Mesenchymal stem cell (in vitro differentiated cells and primary cell): Measurements from ENCODE around the gene LRP1.

Experiments
- DNase-seq: peaks from one replicate; pipeline ENCODE4 v3.0.0-alpha.2; 2013
- H2AFZ ChIP-seq: one replicate; pipeline ENCODE4 v1.6.1; 2013; ENCODE audit warnings: low read depth, mild to moderate bottlenecking, control low read depth, inconsistent platforms, low read length, moderate library complexity
- H2AK5ac ChIP-seq: 2 replicates; pipeline ENCODE4 v1.6.1; 2013; ENCODE audit warnings: low read length, moderate library complexity, mild to moderate bottlenecking, inconsistent platforms; ENCODE audit not compliant: severe bottlenecking
- H2BK120ac ChIP-seq: one replicate; pipeline ENCODE4 v1.6.1; 2013; ENCODE audit warnings: low read depth, mild to moderate bottlenecking, inconsistent platforms, low read length, moderate library complexity
- H2BK12ac ChIP-seq, 2 experiments: one replicate each; pipeline ENCODE4 v1.6.1; 2013; ENCODE audit warnings: inconsistent platforms in 2 of 2, low read length in 2 of 2, mild to moderate bottlenecking in 2 of 2, moderate library complexity in 2 of 2, control low read depth in 1 of 2
- H2BK15ac ChIP-seq: one replicate; pipeline ENCODE4 v1.6.1; 2013; ENCODE audit warnings: mild to moderate bottlenecking, low read depth, inconsistent platforms; ENCODE audit not compliant: poor library complexity, severe bottlenecking
- H2BK5ac ChIP-seq: 2 replicates; pipeline ENCODE4 v1.6.1; 2013; ENCODE audit warnings: low read depth, mild to moderate bottlenecking, low read length, control low read depth, inconsistent platforms; ENCODE audit not compliant: poor library complexity, severe bottlenecking
- H3K14ac ChIP-seq, 2 experiments: one replicate each; pipeline ENCODE4 v1.6.1; 2013; ENCODE audit warnings: inconsistent platforms in 2 of 2, low read length in 2 of 2, control low read depth in 1 of 2, mild to moderate bottlenecking in 1 of 2, moderate library complexity in 1 of 2
- H3K18ac ChIP-seq, 2 experiments: one replicate each; pipeline ENCODE4 v1.6.1; 2013; ENCODE audit warnings: inconsistent platforms in 2 of 2, low read length in 2 of 2, control low read depth in 1 of 2, low read depth in 1 of 2, mild to moderate bottlenecking in 1 of 2
- H3K23ac ChIP-seq, 2 experiments: one replicate each; pipeline ENCODE4 v1.6.1; 2013; ENCODE audit warnings: inconsistent platforms in 2 of 2, low read length in 2 of 2, mild to moderate bottlenecking in 2 of 2, moderate library complexity in 2 of 2, control low read depth in 1 of 2
- H3K27ac ChIP-seq: 2 replicates; pipeline ENCODE4 v1.5.1; 2013; ENCODE audit warnings: mild to moderate bottlenecking, moderate library complexity, low read length, control low read depth, inconsistent platforms; ENCODE audit not compliant: poor library complexity, severe bottlenecking
- H3K27me3 ChIP-seq, 2 experiments: 2 replicates each; pipeline versions ENCODE4 v1.6.1 to v1.7.0; 2013; ENCODE audit warnings: low read length in 2 of 2, mild to moderate bottlenecking in 2 of 2, moderate library complexity in 2 of 2, control low read depth in 1 of 2, inconsistent platforms in 1 of 2; ENCODE audit not compliant: control insufficient read depth in 1 of 2, insufficient read depth in 1 of 2
- H3K36me3 ChIP-seq, 2 experiments: 2 replicates each; pipeline versions ENCODE4 v1.6.1 to v1.7.0; 2013; ENCODE audit warnings: low read length in 2 of 2, control low read depth in 1 of 2, inconsistent platforms in 1 of 2, low read depth in 1 of 2, mild to moderate bottlenecking in 1 of 2; ENCODE audit not compliant: insufficient read depth in 2 of 2, control insufficient read depth in 1 of 2
- H3K4ac ChIP-seq, 2 experiments: one replicate each; pipeline ENCODE4 v1.6.1; 2013; ENCODE audit warnings: inconsistent platforms in 2 of 2, low read length in 2 of 2, mild to moderate bottlenecking in 2 of 2, moderate library complexity in 2 of 2, control low read depth in 1 of 2, low read depth in 1 of 2
- H3K4me1 ChIP-seq: 2 replicates; pipeline ENCODE4 v1.6.1; 2013; ENCODE audit warnings: low read depth, low read length, control low read depth; ENCODE audit not compliant: control insufficient read depth, insufficient read depth
- H3K4me2 ChIP-seq: 2 replicates; pipeline ENCODE4 v1.6.1; 2013; ENCODE audit warnings: low read length, mild to moderate bottlenecking, inconsistent platforms; ENCODE audit not compliant: poor library complexity, severe bottlenecking
- H3K4me3 ChIP-seq, 2 experiments: 2 replicates each; pipeline versions ENCODE4 v1.5.1 to v1.7.0; 2013; ENCODE audit warnings: low read length in 2 of 2, mild to moderate bottlenecking in 2 of 2, control low read depth in 1 of 2, low read depth in 1 of 2; ENCODE audit not compliant: insufficient read depth in 1 of 2
- H3K79me1 ChIP-seq: replicated peaks from 2 replicates; pipeline ENCODE4 v1.6.1; 2013; ENCODE audit warnings: mild to moderate bottlenecking, control low read depth, low read length, inconsistent platforms; ENCODE audit not compliant: poor library complexity, severe bottlenecking
- H3K9ac ChIP-seq: 2 replicates; pipeline ENCODE4 v1.7.0; 2013; ENCODE audit warnings: mild to moderate bottlenecking, low read length, moderate library complexity
- H3K9me3 ChIP-seq: 2 replicates; pipeline ENCODE4 v1.7.0; 2013; ENCODE audit warnings: mild to moderate bottlenecking, low read length; ENCODE audit not compliant: control insufficient read depth
- H4K8ac ChIP-seq: one replicate; pipeline ENCODE4 v1.6.1; 2013; ENCODE audit warnings: inconsistent platforms, mild to moderate bottlenecking, low read length, moderate library complexity
- H4K91ac ChIP-seq: one replicate; pipeline ENCODE4 v1.6.1; 2013; ENCODE audit warnings: mild to moderate bottlenecking, low read length, inconsistent platforms
- WGBS: methylation state at CpG from one replicate; pipeline ENCODE4 v1.1.7; 2013; ENCODE audit warnings: mixed read lengths; 5-methylcytosine and 5-hydroxymethylcytosine counted together

Gene LRP1

DNA sequence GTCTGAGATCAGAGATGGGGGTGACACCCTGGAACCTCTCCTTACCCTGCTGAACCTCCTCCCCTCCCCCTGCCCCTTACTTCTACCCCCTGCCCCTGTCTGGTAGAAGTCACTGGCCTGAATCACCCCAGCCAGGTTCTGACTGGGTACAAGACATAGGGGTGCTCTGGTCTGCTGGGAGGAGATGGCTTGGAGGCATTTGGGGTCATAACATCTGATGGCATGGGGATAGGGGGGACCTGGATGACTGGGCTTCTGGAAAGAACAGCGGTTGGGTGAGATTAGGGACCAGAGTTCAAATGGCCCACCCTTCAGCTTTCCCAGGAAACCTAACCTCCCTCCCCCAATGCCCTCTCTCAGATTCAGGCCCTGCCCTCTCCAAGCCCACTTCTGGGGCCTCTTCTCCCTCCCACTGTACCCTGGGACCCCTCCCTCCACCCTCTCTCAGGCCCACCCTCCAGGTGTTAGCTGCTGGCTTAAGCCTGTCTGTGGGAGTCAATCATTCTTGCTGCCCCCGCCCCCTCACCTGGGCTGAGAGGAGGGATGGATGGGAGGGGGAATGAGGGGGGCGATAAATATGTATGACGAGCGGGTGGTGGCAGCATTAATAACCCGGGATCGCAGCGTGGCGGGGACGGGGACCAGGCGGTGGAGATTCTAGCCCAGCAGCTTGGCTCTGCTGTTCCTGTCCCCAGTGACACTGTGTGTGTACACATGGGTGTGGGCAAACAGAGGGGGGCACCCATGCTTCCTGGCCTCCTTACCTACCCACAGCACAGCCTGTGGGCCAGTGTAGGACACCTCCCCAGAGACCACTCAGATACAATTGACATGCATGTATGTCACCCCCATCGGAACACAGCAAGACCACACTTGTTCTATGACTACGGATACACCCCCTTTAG is 94.3 kb downstream of the LRP1 start:
- H2AK5ac ChIP-seq, result no peak overlapping the region
- no peak overlapping the region for H3K27ac ChIP-seq
- no peak overlapping the region for H2BK120ac ChIP-seq
- H2BK5ac ChIP-seq, result no peak overlapping the region
- H3K18ac ChIP-seq, result no peak overlapping the region
- no peak overlapping the region for H3K4me2 ChIP-seq
- no peak overlapping the region for H3K4me3 ChIP-seq
- WGBS, result 57% methylated on average over 8 of the region's 13 CpGs
- H3K79me1 ChIP-seq, result no peaks in the 10 kb centered on the region
- H3K27me3 ChIP-seq, result peaks cover 45 to 98% of the 10 kb centered on the region in 2 experiments
- H4K8ac ChIP-seq, result no peak overlapping the region
- H2BK12ac ChIP-seq, result no peak overlapping the region
- no peak for DNase-seq
- H3K9ac ChIP-seq, result no peak overlapping the region
- H3K9me3 ChIP-seq, result no peaks in the 10 kb centered on the region
- H3K14ac ChIP-seq, result no peak overlapping the region
- no peaks in the 10 kb centered on the region for H3K36me3 ChIP-seq
- H2AFZ ChIP-seq, result no peak overlapping the region
- peaks cover 30% of the 10 kb centered on the region for H3K4me1 ChIP-seq
- H3K23ac ChIP-seq, result no peak overlapping the region
- no peak overlapping the region for H2BK15ac ChIP-seq
- H4K91ac ChIP-seq, result no peak overlapping the region
- H3K4ac ChIP-seq, result no peak overlapping the region

DNA sequence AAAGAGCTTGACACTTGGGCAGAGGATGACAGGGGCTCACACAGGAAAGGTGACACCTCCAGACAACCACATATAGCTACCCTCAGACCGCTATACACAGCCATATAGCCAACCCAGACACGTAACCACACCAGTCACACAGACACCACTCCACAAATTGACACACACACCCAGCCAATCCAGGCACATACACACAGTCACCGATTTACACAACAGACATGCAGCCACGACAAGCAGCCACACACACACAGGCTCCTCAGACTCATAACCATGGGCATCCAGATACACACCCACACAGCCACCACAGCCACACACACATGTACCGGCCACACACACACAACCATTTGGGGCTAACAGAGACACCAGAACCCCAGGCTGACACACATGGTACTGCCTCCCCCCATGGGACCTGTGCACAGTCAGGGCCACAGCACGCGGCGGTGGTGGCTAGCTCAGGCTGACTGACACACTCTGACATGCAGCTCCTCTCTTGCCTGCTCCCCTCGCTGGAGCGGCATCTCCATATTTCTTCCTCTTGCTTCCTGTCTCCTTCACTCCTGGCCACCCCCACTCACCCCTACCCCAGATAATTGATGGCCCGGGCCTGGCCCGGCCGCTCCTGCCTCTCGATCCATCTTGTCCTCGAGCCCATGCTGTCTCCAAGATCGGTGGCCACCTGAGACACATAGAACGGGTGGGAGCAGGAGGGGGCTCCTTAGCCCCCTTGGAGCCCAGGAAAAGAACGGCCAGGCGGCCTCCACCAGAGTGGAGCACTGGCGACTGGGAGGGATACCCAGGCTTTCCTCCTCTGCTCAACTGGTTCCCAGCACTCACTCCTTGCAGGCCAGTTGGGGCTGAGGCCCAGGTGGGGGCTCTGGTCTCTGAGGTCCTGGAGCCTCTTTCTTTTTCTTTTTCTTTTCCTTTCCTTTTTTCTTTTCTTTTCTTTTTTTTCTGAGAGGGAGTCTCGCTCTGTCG is 95.2 kb downstream of the LRP1 start:
- no peaks in the 10 kb centered on the region for H3K36me3 ChIP-seq
- no peak overlapping the region for H2AFZ ChIP-seq
- H2BK5ac ChIP-seq, result no peak overlapping the region
- WGBS, result 57% methylated on average over 22 of the region's 22 CpGs
- no peak overlapping the region for H4K8ac ChIP-seq
- no peak overlapping the region for H2AK5ac ChIP-seq
- H3K4me2 ChIP-seq, result no peak overlapping the region
- H3K27me3 ChIP-seq, result peaks cover 45 to 92% of the 10 kb centered on the region in 2 experiments
- H3K9me3 ChIP-seq, result no peaks in the 10 kb centered on the region
- DNase-seq, result no peak
- no peak overlapping the region for H3K4me3 ChIP-seq
- H2BK120ac ChIP-seq, result no peak overlapping the region
- H3K9ac ChIP-seq, result no peak overlapping the region
- H3K14ac ChIP-seq, result peak overlapping the region in 1 of 2 experiments; percentile 3
- H3K79me1 ChIP-seq, result no peaks in the 10 kb centered on the region
- peak overlapping the region; percentile 3 for H4K91ac ChIP-seq
- H3K23ac ChIP-seq, result no peak overlapping the region
- H3K4ac ChIP-seq, result no peak overlapping the region
- no peak overlapping the region for H3K27ac ChIP-seq
- peak overlapping the region; percentile 44 for H2BK15ac ChIP-seq
- H3K18ac ChIP-seq, result no peak overlapping the region
- peak overlapping the region in 1 of 2 experiments; percentile 56 for H2BK12ac ChIP-seq
- H3K4me1 ChIP-seq, result peaks cover 28% of the 10 kb centered on the region

DNA sequence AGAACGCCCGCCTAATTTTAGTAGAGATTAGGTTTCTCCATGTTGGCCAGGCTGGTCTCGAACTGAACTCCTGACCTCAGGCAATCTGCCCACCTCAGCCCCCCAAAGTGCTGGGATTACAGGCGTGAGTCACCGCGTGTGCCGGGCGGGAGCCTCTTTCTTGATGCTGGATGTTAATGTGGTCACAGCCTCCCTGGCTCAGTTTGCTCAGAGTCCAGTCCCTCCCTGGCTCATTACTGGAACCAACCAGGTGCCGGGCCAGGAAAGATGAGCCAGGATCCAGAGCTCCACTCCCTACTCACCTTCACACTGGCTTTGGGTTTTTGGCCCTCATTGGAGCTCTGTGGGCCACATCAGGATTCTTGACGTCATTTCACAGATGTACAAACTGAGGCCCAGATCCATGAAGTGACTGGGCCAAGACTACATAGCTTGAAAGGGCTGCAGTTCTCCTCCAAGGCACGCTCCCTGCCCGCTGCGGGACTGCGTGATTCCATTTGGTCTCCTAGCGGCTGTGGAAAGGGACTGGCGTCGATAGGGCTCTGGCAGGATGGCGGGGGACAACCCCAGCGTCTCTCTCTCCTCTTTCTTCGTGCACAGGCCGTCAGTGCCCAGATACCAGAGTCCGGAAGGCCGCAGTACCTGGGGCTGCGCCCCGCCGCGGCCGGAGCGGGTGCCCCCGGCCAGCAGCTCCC is 96.1 kb downstream of the LRP1 start:
- Histone ChIP-seq H2AFZ (no peak overlapping the region), H3K23ac (peak overlapping the region in 1 of 2 experiments; percentile 37), H3K9ac (no peak overlapping the region), H3K4me1 (peaks cover 28% of the 10 kb centered on the region), H3K79me1 (no peaks in the 10 kb centered on the region), H2AK5ac (no peak overlapping the region), H3K36me3 (no peaks in the 10 kb centered on the region), H4K8ac (no peak overlapping the region), H3K4me3 (no peak overlapping the region), H3K27me3 (peaks cover 45 to 82% of the 10 kb centered on the region in 2 experiments), H3K18ac (no peak overlapping the region), H2BK120ac (no peak overlapping the region), H3K14ac (no peak overlapping the region), H2BK15ac (no peak overlapping the region), H2BK12ac (no peak overlapping the region), H2BK5ac (no peak overlapping the region), H4K91ac (no peak overlapping the region), H3K4ac (no peak overlapping the region), H3K27ac (no peak overlapping the region), H3K9me3 (no peaks in the 10 kb centered on the region), H3K4me2 (no peak overlapping the region)
- WGBS, result 48% methylated on average over 30 of the region's 30 CpGs
- no peak for DNase-seq
